BE2C (cell line): Measurements from ENCODE around the gene RPH3AL.

Experiments
- DNase-seq: peaks from one replicate; pipeline ENCODE4 v3.0.0-alpha.2; 2020
- H3K27me3 ChIP-seq: fragments of 250-450 bp; sonication (Bioruptor Pico); 2 replicates; pipeline ENCODE4 v1.5.1; 2020; ENCODE audit warnings: mild to moderate bottlenecking
- H3K36me3 ChIP-seq: fragments of 250-450 bp; sonication (Bioruptor Pico); 2 replicates; pipeline ENCODE4 v1.5.1; 2020; ENCODE audit warnings: mild to moderate bottlenecking
- H3K4me1 ChIP-seq: fragments of 250-450 bp; sonication (Bioruptor Pico); 2 replicates; pipeline ENCODE4 v1.5.1; 2020
- H3K4me3 ChIP-seq: 2 replicates; pipeline ENCODE4 v1.5.1; 2011; ENCODE audit warnings: low read depth, low read length
- H3K9me3 ChIP-seq: fragments of 250-450 bp; sonication (Bioruptor Pico); 2 replicates; pipeline ENCODE4 v1.5.1; 2020
- TF ChIP-seq, protein P1 (sequence below): IDR thresholded peaks from 2 replicates; pipeline ENCODE4 v1.5.1; 2012; ENCODE audit warnings: mild to moderate bottlenecking, low read depth, low read length

The RPH3AL gene

DNA sequence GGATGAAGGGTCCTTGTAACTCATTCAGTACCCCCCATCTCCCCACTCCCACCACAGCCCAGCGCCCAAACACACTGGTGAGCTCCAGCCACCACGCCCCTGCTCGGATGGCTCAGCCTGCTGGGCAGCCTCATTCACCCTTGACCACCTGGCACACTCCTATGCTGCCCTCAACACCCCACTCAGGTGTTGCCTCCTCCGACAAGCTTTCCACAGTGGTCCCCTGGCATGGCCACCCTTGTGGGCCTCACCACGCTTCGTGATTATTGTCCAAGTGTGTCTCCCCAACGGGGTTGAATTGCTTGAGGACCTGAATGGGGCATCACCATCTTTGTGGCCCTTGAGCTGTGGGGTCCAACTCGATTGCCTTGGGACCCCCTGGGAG, 159.2 kb downstream of the RPH3AL start:
- TF ChIP-seq, protein P1, sequence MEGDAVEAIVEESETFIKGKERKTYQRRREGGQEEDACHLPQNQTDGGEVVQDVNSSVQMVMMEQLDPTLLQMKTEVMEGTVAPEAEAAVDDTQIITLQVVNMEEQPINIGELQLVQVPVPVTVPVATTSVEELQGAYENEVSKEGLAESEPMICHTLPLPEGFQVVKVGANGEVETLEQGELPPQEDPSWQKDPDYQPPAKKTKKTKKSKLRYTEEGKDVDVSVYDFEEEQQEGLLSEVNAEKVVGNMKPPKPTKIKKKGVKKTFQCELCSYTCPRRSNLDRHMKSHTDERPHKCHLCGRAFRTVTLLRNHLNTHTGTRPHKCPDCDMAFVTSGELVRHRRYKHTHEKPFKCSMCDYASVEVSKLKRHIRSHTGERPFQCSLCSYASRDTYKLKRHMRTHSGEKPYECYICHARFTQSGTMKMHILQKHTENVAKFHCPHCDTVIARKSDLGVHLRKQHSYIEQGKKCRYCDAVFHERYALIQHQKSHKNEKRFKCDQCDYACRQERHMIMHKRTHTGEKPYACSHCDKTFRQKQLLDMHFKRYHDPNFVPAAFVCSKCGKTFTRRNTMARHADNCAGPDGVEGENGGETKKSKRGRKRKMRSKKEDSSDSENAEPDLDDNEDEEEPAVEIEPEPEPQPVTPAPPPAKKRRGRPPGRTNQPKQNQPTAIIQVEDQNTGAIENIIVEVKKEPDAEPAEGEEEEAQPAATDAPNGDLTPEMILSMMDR: no peak
- H3K36me3 ChIP-seq: no peaks in the 10 kb centered on the region
- H3K9me3 ChIP-seq: no peaks in the 10 kb centered on the region
- DNase-seq: no peak
- no peak overlapping the region for H3K4me3 ChIP-seq
- H3K27me3 ChIP-seq: no peaks in the 10 kb centered on the region
- H3K4me1 ChIP-seq: no peaks in the 10 kb centered on the region

DNA sequence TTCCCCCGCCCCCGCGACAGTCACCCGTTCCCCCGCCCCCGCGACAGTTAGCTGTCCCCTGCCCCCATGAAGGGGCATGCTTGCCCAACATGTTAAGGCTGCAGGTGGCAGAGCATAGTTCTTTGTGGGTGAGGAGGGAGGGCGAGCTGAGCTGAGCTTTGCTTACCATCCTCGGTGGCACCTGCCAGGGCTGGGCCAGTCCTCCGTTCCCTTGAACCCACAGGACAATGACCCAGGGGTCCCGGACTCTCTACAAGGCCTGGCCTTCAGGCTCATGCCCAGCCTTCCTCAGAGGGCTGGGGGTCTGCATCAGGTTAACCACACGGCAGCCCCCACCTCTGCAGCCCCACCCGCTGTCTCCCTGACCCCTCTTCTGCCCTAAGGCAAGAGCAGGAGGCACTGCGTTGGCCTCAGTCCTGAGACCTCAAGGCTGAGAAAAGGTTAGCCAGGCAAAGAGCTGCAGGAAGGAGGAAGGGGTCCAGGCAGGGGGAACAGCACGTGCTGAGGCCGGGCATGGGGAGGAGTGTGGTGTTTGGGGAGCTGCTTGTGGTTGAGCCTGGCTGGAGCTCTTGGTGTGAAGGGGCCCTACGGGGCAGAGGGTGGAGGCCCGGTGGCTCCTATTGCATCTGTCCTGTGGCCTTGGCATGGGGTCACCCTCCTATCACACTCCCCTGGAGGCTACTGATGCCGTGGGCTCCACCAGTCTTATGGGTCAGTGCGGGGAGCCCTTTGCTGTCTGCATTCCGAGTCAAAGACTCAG, 159.8 kb downstream of the RPH3AL start:
- no peak for DNase-seq
- H3K9me3 ChIP-seq: no peaks in the 10 kb centered on the region
- no peak overlapping the region for H3K4me3 ChIP-seq
- TF ChIP-seq, protein P1: no peak
- no peaks in the 10 kb centered on the region for H3K36me3 ChIP-seq
- no peaks in the 10 kb centered on the region for H3K27me3 ChIP-seq
- H3K4me1 ChIP-seq: no peaks in the 10 kb centered on the region

DNA sequence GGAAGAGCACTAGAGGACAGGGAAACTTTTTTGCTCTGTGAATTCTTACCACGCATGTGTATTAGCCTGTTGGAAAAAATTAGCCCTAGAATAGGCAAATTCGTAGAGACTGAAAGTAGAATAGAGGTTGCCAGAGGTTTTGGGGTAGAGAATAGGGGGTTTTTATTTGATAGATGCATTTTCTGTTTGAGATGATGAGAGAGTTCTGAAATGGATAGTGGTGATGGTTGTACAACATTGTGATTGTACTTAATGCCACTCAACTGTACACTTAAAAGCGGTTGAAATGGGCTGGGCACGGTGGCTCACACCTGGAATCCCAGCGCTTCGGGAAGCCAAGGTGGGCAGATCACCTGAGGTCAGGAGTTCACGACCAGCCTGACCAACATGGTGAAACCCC, 163.2 kb downstream of the RPH3AL start:
- Histone ChIP-seq H3K27me3 (no peaks in the 10 kb centered on the region), H3K4me1 (no peaks in the 10 kb centered on the region), H3K4me3 (no peak overlapping the region)

DNA sequence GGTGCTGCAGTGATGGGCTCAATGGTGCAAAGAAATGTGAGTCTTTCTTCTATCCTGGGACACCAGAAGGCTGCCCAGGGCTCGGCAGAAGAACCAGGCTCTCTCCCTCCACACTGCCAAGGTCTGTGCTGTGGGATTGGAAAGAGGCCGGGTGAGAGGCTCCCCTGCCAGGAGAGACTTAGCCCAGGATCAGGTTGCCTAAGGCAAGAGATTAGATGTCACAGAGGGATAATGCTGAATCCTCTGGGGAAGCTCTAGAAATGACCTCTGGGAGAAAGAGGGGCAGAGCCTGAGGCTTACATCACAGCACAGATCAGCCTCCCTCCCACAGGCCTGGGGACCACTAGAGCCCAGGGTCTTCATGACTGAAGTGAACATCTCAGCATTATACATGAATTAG, 165.5 kb downstream of the RPH3AL start:
- H3K4me1 ChIP-seq: no peaks in the 10 kb centered on the region
- DNase-seq: no peak

More for the DNA sequence above, 163.2 kb downstream of the RPH3AL start:
- Histone ChIP-seq H3K36me3 (no peaks in the 10 kb centered on the region), H3K9me3 (no peaks in the 10 kb centered on the region)
- TF ChIP-seq, protein P1: no peak
- no peak for DNase-seq

DNA sequence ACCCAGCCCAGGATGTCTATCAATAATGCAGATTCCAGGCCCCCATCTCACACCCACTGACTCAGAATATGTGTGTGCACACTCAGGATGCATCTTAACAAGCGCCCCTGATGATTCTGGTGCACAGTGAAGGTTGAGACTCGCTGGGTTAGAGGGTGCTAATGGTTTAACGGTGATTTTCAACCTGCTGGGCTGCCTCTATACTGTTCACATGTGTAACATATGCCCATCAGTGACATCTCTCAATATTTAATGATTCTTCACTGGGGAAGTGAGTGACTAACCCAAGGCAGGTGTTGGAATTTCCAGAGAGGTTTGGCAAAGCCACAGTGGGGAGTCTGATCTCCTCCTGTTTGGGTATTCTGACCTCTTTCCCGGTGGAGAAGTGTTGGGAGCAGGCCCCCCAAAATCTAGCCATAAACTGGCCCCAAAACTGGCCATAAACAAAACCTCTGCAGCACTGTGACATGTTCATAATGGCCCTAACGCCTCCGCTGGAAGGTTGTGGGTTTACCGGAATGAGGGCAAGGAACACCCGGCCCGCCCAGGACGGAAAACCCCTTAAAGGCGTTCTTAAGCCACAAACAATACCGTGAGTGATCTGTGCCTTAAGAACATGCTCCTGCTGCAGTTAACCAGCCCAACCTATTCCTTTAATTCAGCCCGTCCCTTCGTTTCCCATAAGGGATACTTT, 167.0 kb downstream of the RPH3AL start:
- Histone ChIP-seq H3K36me3 (no peaks in the 10 kb centered on the region), H3K27me3 (peaks cover 18% of the 10 kb centered on the region)

More for the DNA sequence above, 165.5 kb downstream of the RPH3AL start:
- TF ChIP-seq, protein P1: no peak
- no peak overlapping the region for H3K4me3 ChIP-seq
- no peaks in the 10 kb centered on the region for H3K9me3 ChIP-seq
- no peaks in the 10 kb centered on the region for H3K36me3 ChIP-seq
- H3K27me3 ChIP-seq: peaks cover 5% of the 10 kb centered on the region

DNA sequence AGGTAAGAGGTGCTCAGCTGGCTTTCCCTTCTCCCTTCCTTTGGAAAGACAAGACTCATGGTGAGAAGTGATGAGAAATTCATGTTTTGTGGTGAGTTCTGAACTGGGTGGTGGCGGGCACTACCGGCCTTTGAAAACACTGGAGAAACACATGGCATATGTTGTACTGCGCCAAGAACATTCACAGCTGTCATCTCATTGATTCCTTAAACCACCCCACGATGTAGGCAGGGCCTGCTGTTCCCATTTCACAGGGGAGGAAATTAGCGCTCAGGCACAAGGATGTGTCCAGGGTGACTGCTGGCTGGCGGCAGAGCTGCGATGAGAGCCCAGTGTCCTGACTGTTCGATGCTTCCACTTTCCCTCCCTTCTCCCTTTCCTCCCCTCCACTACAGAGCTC, 169.6 kb downstream of the RPH3AL start:
- TF ChIP-seq, protein P1: no peak
- no peak for DNase-seq
- Histone ChIP-seq H3K27me3 (peaks cover 30% of the 10 kb centered on the region), H3K4me1 (no peaks in the 10 kb centered on the region), H3K4me3 (no peak overlapping the region), H3K9me3 (no peaks in the 10 kb centered on the region), H3K36me3 (no peaks in the 10 kb centered on the region)

More for the DNA sequence above, 167.0 kb downstream of the RPH3AL start:
- H3K4me1 ChIP-seq: no peaks in the 10 kb centered on the region
- no peak overlapping the region for H3K4me3 ChIP-seq
- H3K9me3 ChIP-seq: no peaks in the 10 kb centered on the region
- TF ChIP-seq, protein P1: no peak
- DNase-seq: no peak
